GM12872 (cell line): Measurements from ENCODE around the gene CELA2A.

Source experiments
- TF ChIP-seq, protein P1 (sequence below): IDR thresholded peaks from 3 replicates; pipeline ENCODE4 v1.5.1; 2011; ENCODE audit warnings: low read depth, mild to moderate bottlenecking, low read length, moderate library complexity; ENCODE audit not compliant: insufficient read depth

Gene CELA2A

DNA sequence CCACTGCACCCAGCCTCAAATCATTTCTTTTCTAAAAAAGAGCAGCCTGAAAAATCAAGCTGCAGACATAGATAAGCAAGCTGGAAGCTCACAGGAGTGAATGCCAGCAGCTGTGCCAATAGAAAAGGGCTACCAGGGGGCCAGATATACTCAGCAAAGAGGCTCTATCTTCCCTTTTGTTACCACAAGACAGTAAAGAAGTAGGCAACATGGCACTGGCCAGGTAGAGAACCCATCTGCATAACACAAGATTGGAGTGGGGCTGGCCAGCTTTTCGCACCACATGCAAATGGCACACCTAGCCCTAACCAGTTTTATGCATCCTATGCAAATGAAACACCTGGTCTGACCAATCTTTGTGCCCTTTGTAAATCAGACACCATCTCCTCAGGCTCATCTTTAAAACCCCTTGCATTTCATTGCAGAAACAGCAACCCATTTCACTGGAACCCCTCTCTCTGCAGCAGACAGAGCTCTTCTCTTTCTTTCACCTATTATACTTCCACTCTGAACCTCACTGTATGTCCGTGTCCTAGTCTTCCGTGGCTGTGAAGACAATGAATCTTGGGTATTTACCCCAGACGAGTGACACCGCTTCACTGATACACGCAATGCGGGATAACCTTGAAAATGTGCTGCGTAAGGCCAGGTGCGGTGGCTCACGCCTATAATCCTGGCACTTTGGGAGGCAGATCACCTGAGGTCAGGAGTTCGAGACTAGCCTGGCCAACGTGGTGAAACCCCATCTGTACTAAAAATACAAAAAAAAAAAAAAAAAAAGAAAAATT, 52.4 kb downstream of the CELA2A start:
- TF ChIP-seq, protein P1, sequence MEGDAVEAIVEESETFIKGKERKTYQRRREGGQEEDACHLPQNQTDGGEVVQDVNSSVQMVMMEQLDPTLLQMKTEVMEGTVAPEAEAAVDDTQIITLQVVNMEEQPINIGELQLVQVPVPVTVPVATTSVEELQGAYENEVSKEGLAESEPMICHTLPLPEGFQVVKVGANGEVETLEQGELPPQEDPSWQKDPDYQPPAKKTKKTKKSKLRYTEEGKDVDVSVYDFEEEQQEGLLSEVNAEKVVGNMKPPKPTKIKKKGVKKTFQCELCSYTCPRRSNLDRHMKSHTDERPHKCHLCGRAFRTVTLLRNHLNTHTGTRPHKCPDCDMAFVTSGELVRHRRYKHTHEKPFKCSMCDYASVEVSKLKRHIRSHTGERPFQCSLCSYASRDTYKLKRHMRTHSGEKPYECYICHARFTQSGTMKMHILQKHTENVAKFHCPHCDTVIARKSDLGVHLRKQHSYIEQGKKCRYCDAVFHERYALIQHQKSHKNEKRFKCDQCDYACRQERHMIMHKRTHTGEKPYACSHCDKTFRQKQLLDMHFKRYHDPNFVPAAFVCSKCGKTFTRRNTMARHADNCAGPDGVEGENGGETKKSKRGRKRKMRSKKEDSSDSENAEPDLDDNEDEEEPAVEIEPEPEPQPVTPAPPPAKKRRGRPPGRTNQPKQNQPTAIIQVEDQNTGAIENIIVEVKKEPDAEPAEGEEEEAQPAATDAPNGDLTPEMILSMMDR, result no peak

DNA sequence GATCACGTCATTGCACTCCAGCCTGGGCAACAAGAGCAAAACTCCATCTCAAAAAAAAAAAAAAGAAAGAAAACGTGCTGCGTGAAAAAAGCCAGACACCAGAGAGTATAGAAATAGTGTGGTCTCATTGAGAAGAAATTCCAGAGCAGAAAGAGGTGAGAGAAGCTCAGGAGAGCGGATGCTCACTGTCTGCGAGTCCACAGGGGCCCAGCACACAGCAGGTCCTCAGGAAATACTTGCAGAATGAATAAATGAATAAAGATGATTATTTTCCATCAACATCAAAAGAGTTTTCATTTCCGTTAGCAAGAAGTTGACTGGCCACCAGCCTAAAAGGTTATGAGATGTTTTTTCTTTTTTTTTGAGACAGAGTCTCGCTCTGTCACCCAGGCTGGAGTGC, 53.1 kb downstream of the CELA2A start:
- TF ChIP-seq, protein P1, result no peak

DNA sequence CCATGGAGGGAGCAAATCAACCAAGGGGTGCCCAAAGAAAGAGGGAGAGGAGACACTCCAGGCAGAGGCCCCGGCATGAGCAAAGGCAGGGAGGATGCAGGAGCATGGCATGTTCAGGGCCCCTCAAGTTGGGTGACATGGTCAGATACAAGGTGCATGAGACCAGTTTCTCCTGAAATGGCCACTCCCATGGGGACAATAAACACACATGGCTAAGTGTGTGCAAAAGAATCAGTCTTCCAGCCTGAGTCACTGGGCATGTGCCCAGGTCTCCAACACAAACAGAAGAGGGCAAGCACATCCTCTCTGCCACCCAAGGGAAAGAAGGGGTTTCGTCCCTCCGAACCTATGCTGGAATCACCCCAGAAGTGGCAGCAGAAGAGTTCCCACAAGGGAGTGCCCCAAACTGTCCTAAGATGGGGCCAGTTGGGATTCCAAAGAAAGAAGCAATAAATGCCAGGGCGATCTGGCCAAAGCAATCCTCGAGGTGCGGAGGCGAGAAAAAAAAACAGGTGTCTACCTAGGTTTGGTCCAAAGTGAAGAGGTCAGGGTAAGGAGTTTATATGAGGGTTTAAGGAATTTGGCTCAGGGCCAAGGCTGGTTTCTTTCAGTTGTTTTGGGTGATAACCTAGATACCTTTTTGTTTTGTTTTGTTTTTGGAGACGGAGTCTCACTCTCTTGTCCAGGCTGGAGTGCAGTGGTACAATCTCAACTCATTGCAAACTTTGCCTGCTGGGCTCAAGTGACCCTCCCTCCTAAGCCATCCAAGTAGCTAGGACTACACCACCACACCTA, 54.3 kb downstream of the CELA2A start:
- TF ChIP-seq, protein P1, result no peak

DNA sequence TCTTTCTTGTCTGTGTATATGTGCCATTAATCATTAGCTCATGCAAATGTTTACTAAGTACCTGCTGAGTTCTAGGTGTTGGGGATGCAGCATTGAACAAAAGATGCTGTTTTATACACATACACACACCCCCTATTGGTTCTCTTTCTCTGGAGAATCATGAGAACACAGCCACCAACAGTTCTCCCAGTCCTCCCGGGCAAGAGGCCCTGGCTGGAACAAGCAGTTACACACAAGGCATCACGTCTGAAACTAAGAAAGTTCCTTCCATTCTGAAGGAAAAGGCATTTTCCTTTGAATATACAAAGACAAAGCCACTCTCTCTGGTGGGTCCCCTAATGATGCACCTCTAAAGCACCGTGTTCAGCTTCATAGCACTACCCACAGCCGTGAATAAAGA, 56.7 kb downstream of the CELA2A start:
- TF ChIP-seq, protein P1, result no peak

DNA sequence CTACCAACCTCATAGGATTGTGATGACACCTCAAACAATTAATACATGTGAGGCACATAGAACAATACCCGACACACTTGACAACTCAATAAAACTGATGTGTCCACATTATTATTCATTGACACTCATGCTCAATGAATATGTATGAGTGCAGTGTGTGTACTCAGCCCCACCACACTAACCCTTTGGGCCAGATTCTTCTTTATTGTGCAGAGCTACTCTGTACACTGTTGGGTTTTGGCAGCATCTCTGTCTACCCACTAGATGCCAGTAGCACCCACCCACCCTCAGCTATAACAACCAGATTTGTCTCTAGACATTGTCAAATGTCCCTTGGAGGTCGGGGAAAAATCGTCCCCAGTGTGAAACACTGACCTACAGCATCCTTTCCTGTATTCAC, 57.4 kb downstream of the CELA2A start:
- TF ChIP-seq, protein P1, result no peak

DNA sequence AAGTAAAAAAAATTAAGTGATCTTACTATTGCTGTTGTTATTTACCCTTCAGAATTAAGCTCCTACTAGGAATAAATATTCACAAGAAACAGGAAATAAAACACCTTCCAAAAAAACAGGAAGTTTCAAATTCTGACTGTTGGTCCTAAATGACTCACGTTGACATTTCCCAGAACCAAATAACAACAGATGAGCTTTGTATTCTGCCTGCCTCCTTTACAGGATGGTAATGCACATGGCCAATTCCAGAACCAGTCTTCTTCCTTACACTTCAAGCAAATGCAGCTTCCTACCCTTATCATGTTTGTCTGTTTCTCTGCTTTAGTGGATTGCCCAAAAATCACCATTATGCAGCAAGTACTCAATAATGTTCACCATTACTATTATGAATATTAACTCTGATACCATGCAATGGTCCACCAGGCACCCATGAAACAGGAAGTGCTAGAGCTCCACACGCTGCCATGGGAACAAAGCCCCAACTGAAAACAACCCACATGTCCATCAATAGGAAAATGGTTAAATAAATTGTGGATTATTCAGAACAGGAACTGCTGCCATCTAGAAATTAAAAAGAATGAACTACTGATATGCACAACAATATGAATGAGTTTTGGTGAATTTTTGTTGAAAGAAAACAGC, 58.6 kb downstream of the CELA2A start:
- TF ChIP-seq, protein P1, result no peak

DNA sequence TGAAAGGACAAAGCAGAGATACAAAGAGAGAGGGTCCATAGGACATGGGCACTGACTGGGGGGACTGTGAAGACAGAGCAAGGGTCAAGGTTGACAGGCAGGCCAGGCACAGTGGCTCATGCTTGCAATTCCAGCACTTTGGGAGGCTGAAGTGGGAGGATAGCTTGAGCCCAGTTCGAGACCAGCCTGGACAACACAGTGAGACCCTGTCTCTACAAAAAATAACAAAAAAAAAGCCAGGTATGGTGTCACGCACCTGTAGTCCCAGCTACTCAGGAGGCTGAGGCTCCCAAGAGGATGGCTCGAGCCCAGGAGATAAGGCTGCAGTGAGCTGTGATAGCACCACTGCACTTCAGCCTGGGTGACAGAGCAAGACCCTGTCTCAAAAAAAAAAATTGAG, 63.1 kb downstream of the CELA2A start:
- TF ChIP-seq, protein P1, result no peak
